Measurements from ENCODE around the gene PLEKHH3.

The PLEKHH3 gene

GRCh38 chr17:42657824-42658588 lies 18.8 kb downstream of the PLEKHH3 start:
- H3K79me2 ChIP-seq (ENCODE audit: control insufficient read depth, insufficient read depth, low read length, unreplicated experiment): peaks cover 5% of the 10 kb centered on the region
- no peak overlapping the region for H3K27ac ChIP-seq (ENCODE audit: low read depth, low read length)
- H3K4me1 ChIP-seq (ENCODE audit: control insufficient read depth, insufficient read depth, low read length, unreplicated experiment): peaks cover 24% of the 10 kb centered on the region
- H3K36me3 ChIP-seq (ENCODE audit: insufficient read depth, low read length): peaks cover 10% of the 10 kb centered on the region
- H3K27me3 ChIP-seq (ENCODE audit: insufficient read depth, low read length): no peaks in the 10 kb centered on the region
- H3K4me3 ChIP-seq (ENCODE audit: low read depth, low read length): no peak overlapping the region
- H2AFZ ChIP-seq (ENCODE audit: low read length, unreplicated experiment): no peak overlapping the region

- Histone ChIP-seq H3K36me3 (ENCODE audit: insufficient read depth, low read length) (no peaks in the 10 kb centered on the region), H3K27me3 (ENCODE audit: insufficient read depth, low read length) (no peaks in the 10 kb centered on the region), H3K79me2 (ENCODE audit: control insufficient read depth, insufficient read depth, low read length, unreplicated experiment) (peaks cover 5% of the 10 kb centered on the region), H3K27ac (ENCODE audit: low read depth, low read length) (peak overlapping the region; percentile 57; the same call in 1 of the 2 replicates), H3K4me1 (ENCODE audit: control insufficient read depth, insufficient read depth, low read length, unreplicated experiment) (peaks cover 14% of the 10 kb centered on the region), H3K4me3 (ENCODE audit: low read depth, low read length) (peak overlapping the region; percentile 24; the same call in 1 of the 2 replicates), H2AFZ (ENCODE audit: low read length, unreplicated experiment) (peak overlapping the region; percentile 40)
Observed at GRCh38 chr17:42655528-42655927, 21.3 kb downstream of the PLEKHH3 start.

- Histone ChIP-seq H3K4me3 (ENCODE audit: low read depth, low read length) (peak overlapping the region; percentile 49), H3K79me2 (ENCODE audit: control insufficient read depth, insufficient read depth, low read length, unreplicated experiment) (no peaks in the 10 kb centered on the region), H3K27me3 (ENCODE audit: insufficient read depth, low read length) (no peaks in the 10 kb centered on the region), H3K4me1 (ENCODE audit: control insufficient read depth, insufficient read depth, low read length, unreplicated experiment) (peaks cover 10% of the 10 kb centered on the region), H2AFZ (ENCODE audit: low read length, unreplicated experiment) (peak overlapping the region; percentile 98), H3K36me3 (ENCODE audit: insufficient read depth, low read length) (no peaks in the 10 kb centered on the region), H3K27ac (ENCODE audit: low read depth, low read length) (peak overlapping the region; percentile 11; the same call in 1 of the 2 replicates)
Observed at GRCh38 chr17:42653179-42654124, 23.3 kb downstream of the PLEKHH3 start.

GRCh38 chr17:42651392-42651791 lies 25.4 kb downstream of the PLEKHH3 start:
- Histone ChIP-seq H3K79me2 (ENCODE audit: control insufficient read depth, insufficient read depth, low read length, unreplicated experiment) (no peaks in the 10 kb centered on the region), H3K27ac (ENCODE audit: low read depth, low read length) (no peak overlapping the region), H3K4me1 (ENCODE audit: control insufficient read depth, insufficient read depth, low read length, unreplicated experiment) (peaks cover 10% of the 10 kb centered on the region), H2AFZ (ENCODE audit: low read length, unreplicated experiment) (no peak overlapping the region), H3K27me3 (ENCODE audit: insufficient read depth, low read length) (no peaks in the 10 kb centered on the region), H3K36me3 (ENCODE audit: insufficient read depth, low read length) (no peaks in the 10 kb centered on the region), H3K4me3 (ENCODE audit: low read depth, low read length) (no peak overlapping the region)

- no peak overlapping the region for H3K27ac ChIP-seq (ENCODE audit: low read depth, low read length)
- H2AFZ ChIP-seq (ENCODE audit: low read length, unreplicated experiment): no peak overlapping the region
Observed at GRCh38 chr17:42647778-42648177, 29.0 kb downstream of the PLEKHH3 start.

GRCh38 chr17:42642336-42642735 lies 34.5 kb downstream of the PLEKHH3 start:
- H3K79me2 ChIP-seq (ENCODE audit: control insufficient read depth, insufficient read depth, low read length, unreplicated experiment): no peaks in the 10 kb centered on the region
- H3K27ac ChIP-seq (ENCODE audit: low read depth, low read length): no peak overlapping the region
- H3K36me3 ChIP-seq (ENCODE audit: insufficient read depth, low read length): no peaks in the 10 kb centered on the region
- no peaks in the 10 kb centered on the region for H3K27me3 ChIP-seq (ENCODE audit: insufficient read depth, low read length)
- H3K4me1 ChIP-seq (ENCODE audit: control insufficient read depth, insufficient read depth, low read length, unreplicated experiment): no peaks in the 10 kb centered on the region
- no peak overlapping the region for H3K4me3 ChIP-seq (ENCODE audit: low read depth, low read length)
- H2AFZ ChIP-seq (ENCODE audit: low read length, unreplicated experiment): no peak overlapping the region

More at GRCh38 chr17:42647778-42648177, 29.0 kb downstream of the PLEKHH3 start:
- H3K4me3 ChIP-seq (ENCODE audit: low read depth, low read length): no peak overlapping the region
- H3K36me3 ChIP-seq (ENCODE audit: insufficient read depth, low read length): no peaks in the 10 kb centered on the region
- no peaks in the 10 kb centered on the region for H3K4me1 ChIP-seq (ENCODE audit: control insufficient read depth, insufficient read depth, low read length, unreplicated experiment)
- H3K79me2 ChIP-seq (ENCODE audit: control insufficient read depth, insufficient read depth, low read length, unreplicated experiment): no peaks in the 10 kb centered on the region
- H3K27me3 ChIP-seq (ENCODE audit: insufficient read depth, low read length): no peaks in the 10 kb centered on the region

- H2AFZ ChIP-seq (ENCODE audit: low read length, unreplicated experiment): no peak overlapping the region
- no peaks in the 10 kb centered on the region for H3K4me1 ChIP-seq (ENCODE audit: control insufficient read depth, insufficient read depth, low read length, unreplicated experiment)
- H3K27ac ChIP-seq (ENCODE audit: low read depth, low read length): no peak overlapping the region
- H3K36me3 ChIP-seq (ENCODE audit: insufficient read depth, low read length): no peaks in the 10 kb centered on the region
- no peaks in the 10 kb centered on the region for H3K79me2 ChIP-seq (ENCODE audit: control insufficient read depth, insufficient read depth, low read length, unreplicated experiment)
- no peaks in the 10 kb centered on the region for H3K27me3 ChIP-seq (ENCODE audit: insufficient read depth, low read length)
- H3K4me3 ChIP-seq (ENCODE audit: low read depth, low read length): no peak overlapping the region
Observed at GRCh38 chr17:42640121-42640520, 36.7 kb downstream of the PLEKHH3 start.

- H3K4me1 ChIP-seq (ENCODE audit: control insufficient read depth, insufficient read depth, low read length, unreplicated experiment): no peaks in the 10 kb centered on the region
- H3K4me3 ChIP-seq (ENCODE audit: low read depth, low read length): no peak overlapping the region
- H3K27me3 ChIP-seq (ENCODE audit: insufficient read depth, low read length): no peaks in the 10 kb centered on the region
- H3K36me3 ChIP-seq (ENCODE audit: insufficient read depth, low read length): no peaks in the 10 kb centered on the region
- no peaks in the 10 kb centered on the region for H3K79me2 ChIP-seq (ENCODE audit: control insufficient read depth, insufficient read depth, low read length, unreplicated experiment)
- no peak overlapping the region for H3K27ac ChIP-seq (ENCODE audit: low read depth, low read length)
- no peak overlapping the region for H2AFZ ChIP-seq (ENCODE audit: low read length, unreplicated experiment)
Observed at GRCh38 chr17:42639525-42640113, 37.2 kb downstream of the PLEKHH3 start.

- Histone ChIP-seq H3K36me3 (ENCODE audit: insufficient read depth, low read length) (no peaks in the 10 kb centered on the region), H2AFZ (ENCODE audit: low read length, unreplicated experiment) (no peak overlapping the region), H3K27ac (ENCODE audit: low read depth, low read length) (no peak overlapping the region), H3K4me1 (ENCODE audit: control insufficient read depth, insufficient read depth, low read length, unreplicated experiment) (no peaks in the 10 kb centered on the region), H3K4me3 (ENCODE audit: low read depth, low read length) (no peak overlapping the region), H3K79me2 (ENCODE audit: control insufficient read depth, insufficient read depth, low read length, unreplicated experiment) (no peaks in the 10 kb centered on the region), H3K27me3 (ENCODE audit: insufficient read depth, low read length) (no peaks in the 10 kb centered on the region)
Observed at GRCh38 chr17:42632949-42633444, 43.8 kb downstream of the PLEKHH3 start.

GRCh38 chr17:42629411-42630009 lies 47.3 kb downstream of the PLEKHH3 start:
- Histone ChIP-seq H3K4me1 (ENCODE audit: control insufficient read depth, insufficient read depth, low read length, unreplicated experiment) (no peaks in the 10 kb centered on the region), H2AFZ (ENCODE audit: low read length, unreplicated experiment) (no peak overlapping the region), H3K79me2 (ENCODE audit: control insufficient read depth, insufficient read depth, low read length, unreplicated experiment) (no peaks in the 10 kb centered on the region), H3K4me3 (ENCODE audit: low read depth, low read length) (no peak overlapping the region), H3K36me3 (ENCODE audit: insufficient read depth, low read length) (no peaks in the 10 kb centered on the region), H3K27me3 (ENCODE audit: insufficient read depth, low read length) (no peaks in the 10 kb centered on the region), H3K27ac (ENCODE audit: low read depth, low read length) (no peak overlapping the region)
